BJ (cell line): ENCODE results near the gene RRP12. TPM values are rescaled to one million over a fixed set of nuclear protein-coding genes. Genes with fewer than 3 reads are reported as not detected.

Source experiments
- CTCF ChIA-PET: fragments of 350-600 bp; formaldehyde crosslinking; extraction: SDS; loops from one replicate; lab custom pipeline; 2021; ENCODE audit warnings: antibody characterized with exemption, inconsistent platforms; lab: Yijun Ruan, JAX
- POLR2A ChIA-PET: fragments of 300-600 bp; sonication (Branson Sonifier 250); formaldehyde crosslinking; extraction: SDS; loops from one replicate; lab custom pipeline; 2021; ENCODE audit warnings: antibody characterized with exemption; lab: Charles Lee
- DNase-seq: peaks from one replicate; pipeline ENCODE4 v3.0.0-alpha.2; 2011; ENCODE audit warnings: low read depth
- H3K27me3 ChIP-seq: 2 replicates; pipeline ENCODE4 v1.6.0; 2011; ENCODE audit warnings: low read length; ENCODE audit not compliant: control insufficient read depth, insufficient read depth
- H3K36me3 ChIP-seq: 2 replicates; pipeline ENCODE4 v1.5.1; 2011; ENCODE audit warnings: low read length; ENCODE audit not compliant: control insufficient read depth, insufficient read depth
- H3K4me3 ChIP-seq: 2 replicates; pipeline ENCODE4 v1.5.1; 2011; ENCODE audit warnings: low read depth, mild to moderate bottlenecking, control low read depth, low read length
- polyA plus RNA-seq: library from polyadenylated mRNA; depleted of rRNA; stranded (reverse); fragments of >200 nt; gene quantifications from 2 replicates; pipeline ENCODE4 v1.2.3, GENCODE V29; 2011
- TF ChIP-seq, protein P1 (sequence below): IDR thresholded peaks from 2 replicates; pipeline ENCODE4 v1.5.1; 2011; ENCODE audit warnings: low read depth, mild to moderate bottlenecking, control low read depth, inconsistent platforms, low read length, moderate library complexity; ENCODE audit not compliant: insufficient read depth

The RRP12 gene
- polyA plus RNA-seq, 1 experiment = 16.3 TPM

DNA sequence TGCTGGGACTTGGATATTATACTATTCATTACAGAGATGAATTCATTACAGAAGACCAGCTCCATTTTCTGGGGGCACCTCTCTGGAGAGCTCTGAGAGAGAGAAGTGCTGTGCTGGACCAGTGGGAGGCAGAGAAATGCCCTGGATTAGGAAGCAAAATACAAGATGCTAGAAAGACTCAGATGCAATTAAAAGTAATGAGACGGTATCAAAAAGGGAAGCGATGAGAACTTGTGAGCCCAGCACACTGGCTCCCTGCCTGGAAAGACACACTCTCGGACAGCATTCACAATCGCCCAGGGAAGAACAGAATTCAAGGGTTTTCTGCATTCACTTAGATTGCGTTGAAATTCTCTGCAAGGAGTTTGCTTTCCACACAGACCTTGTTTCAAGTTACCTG, 63.1 kb downstream of the RRP12 start:
- ChIA-PET POLR2A (no interaction called here), CTCF (no interaction called here)
- DNase-seq = no peak
- peaks cover 10% of the 10 kb centered on the region for H3K27me3 ChIP-seq
- TF ChIP-seq, protein P1, sequence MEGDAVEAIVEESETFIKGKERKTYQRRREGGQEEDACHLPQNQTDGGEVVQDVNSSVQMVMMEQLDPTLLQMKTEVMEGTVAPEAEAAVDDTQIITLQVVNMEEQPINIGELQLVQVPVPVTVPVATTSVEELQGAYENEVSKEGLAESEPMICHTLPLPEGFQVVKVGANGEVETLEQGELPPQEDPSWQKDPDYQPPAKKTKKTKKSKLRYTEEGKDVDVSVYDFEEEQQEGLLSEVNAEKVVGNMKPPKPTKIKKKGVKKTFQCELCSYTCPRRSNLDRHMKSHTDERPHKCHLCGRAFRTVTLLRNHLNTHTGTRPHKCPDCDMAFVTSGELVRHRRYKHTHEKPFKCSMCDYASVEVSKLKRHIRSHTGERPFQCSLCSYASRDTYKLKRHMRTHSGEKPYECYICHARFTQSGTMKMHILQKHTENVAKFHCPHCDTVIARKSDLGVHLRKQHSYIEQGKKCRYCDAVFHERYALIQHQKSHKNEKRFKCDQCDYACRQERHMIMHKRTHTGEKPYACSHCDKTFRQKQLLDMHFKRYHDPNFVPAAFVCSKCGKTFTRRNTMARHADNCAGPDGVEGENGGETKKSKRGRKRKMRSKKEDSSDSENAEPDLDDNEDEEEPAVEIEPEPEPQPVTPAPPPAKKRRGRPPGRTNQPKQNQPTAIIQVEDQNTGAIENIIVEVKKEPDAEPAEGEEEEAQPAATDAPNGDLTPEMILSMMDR = no peak
- H3K36me3 ChIP-seq = no peaks in the 10 kb centered on the region
- H3K4me3 ChIP-seq = no peak overlapping the region

DNA sequence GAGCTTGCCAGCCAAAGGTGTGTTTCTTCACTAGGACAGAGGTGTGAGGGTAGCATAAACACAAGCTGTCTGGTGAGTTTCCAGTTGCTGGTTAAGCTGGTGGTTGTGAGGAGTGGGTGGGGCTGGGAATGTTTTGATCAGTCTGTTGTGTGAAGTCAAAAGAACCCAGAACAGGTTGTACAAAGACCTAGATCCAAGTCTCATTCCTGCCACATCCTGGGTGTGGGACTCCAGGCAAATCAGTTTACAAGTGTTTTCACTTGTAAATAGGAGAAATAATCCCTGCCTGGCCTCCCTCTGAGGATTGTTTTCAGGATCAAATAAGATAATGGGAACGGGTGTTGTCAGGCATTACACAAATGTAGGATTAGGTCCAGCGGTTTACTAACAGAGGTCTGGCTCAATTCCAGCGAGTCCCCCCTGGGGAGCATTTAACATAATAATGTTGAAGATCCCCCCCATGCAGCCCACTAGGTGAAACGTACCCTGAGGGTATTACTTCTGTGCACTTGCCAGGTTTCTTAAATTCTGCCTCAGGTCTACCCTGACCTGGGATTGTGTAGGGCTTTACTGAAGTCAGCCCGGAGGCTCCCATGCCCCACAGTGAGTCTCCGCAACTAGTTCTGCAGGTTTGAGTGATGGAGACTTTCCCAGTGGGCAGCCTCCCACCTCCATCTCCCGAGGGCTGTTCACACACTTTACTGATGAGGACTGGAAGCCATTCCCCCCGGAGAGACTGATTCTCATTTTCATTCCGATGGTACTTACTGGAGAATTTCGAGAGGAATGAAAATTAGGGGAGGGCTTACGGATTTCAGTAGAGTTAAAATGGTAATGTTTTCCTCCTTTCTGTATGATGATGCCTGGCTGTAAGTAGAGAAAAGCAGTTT, 64.0 kb downstream of the RRP12 start:
- CTCF ChIA-PET = no interaction called here
- POLR2A ChIA-PET = no interaction called here
- no peak for DNase-seq
- H3K36me3 ChIP-seq = no peaks in the 10 kb centered on the region
- H3K27me3 ChIP-seq = peaks cover 10% of the 10 kb centered on the region
- TF ChIP-seq, protein P1 = no peak
- no peak overlapping the region for H3K4me3 ChIP-seq

DNA sequence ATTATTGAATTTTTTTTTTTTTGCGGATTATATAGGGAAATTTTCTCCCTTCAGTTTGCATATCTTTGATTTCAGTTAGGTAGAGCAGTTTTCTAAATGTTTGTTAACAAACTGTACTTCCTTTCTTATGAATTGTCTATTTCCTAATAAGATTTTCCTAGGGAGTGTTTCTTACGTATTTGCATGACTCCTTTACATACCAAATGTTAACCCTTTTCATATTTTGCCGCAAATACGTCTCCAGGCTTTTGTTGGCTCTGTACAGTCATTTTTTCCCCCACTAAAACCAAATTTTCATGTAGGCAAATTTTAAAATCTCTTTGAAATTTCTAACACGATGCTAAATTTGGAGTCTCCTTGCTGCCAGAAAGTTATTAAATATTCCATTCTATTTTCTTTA, 64.7 kb downstream of the RRP12 start:
- CTCF ChIA-PET = no interaction called here

DNA sequence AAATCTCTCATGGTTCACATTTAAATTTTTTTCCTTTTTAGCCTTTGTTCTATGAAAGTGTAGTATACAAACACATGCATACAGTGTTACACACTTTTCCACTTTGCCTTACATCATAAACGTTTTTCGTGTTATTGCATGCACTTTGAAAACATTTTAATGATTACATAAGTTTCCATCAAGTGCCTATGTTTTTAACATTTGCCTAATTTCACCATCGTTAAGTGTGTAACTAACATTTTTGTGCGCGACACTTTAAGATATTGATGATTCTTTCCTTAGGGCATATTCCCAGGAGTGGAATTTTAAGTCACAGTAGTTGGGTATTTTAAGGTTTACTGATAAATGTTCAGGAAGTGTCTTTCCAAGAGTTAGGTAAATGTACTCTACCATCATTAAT, 65.1 kb downstream of the RRP12 start:
- Histone ChIP-seq H3K36me3 (no peaks in the 10 kb centered on the region), H3K4me3 (no peak overlapping the region), H3K27me3 (peaks cover 10% of the 10 kb centered on the region)
- TF ChIP-seq, protein P1 = no peak
- ChIA-PET CTCF (no interaction called here), POLR2A (no interaction called here)
- no peak for DNase-seq

More for the DNA sequence above, 64.7 kb downstream of the RRP12 start:
- POLR2A ChIA-PET = no interaction called here
- Histone ChIP-seq H3K36me3 (no peaks in the 10 kb centered on the region), H3K4me3 (no peak overlapping the region), H3K27me3 (peaks cover 10% of the 10 kb centered on the region)
- TF ChIP-seq, protein P1 = no peak
- no peak for DNase-seq

DNA sequence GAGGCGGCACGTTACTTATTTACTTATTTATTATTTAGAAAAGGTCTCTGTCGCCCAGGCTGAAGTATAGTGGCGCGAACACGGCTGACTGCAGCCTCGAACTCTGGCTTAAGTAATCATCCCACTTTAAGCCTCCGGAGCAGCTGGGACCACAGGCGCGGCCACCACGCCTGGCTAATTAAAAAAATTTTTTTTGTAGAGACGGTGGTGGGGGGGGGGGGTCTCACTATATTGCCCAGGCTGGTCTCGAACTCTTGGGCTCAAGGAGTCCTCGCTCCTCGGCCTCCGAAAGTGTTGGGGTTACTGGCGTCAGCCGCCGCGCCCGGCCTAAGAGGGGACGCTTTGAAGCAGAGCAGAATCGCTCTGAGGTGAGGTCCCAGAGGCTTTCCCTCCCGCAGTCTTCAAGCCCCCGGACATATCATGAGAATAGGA, 65.9 kb downstream of the RRP12 start:
- DNase-seq = no peak
- Histone ChIP-seq H3K36me3 (no peaks in the 10 kb centered on the region), H3K4me3 (peak overlapping the region; percentile 76), H3K27me3 (peaks cover 10% of the 10 kb centered on the region)
- CTCF ChIA-PET = no interaction called here
- POLR2A ChIA-PET = no interaction called here
- TF ChIP-seq, protein P1 = no peak
